Neural cell (in vitro differentiated cells): Measurements from ENCODE around the gene ELP5. TPM values are rescaled to one million over a fixed set of nuclear protein-coding genes. Genes with fewer than 3 reads are reported as not detected.

ENCODE experiments used
- H2AFZ ChIP-seq: fragments of 200-600, 300-800 bp; sonication (generic), shearing (Covaris generic); 2 replicates; pipeline ENCODE4 v1.6.0; 2014; ENCODE audit warnings: low read depth, mild to moderate bottlenecking, antibody characterized with exemption, low read length, moderate library complexity
- H3F3A ChIP-seq: fragments of 200-600 bp; shearing (Covaris generic); 2 replicates; pipeline ENCODE4 v1.6.1; 2016; ENCODE audit warnings: mild to moderate bottlenecking, moderate library complexity, mixed read lengths, antibody characterized with exemption, low read length; ENCODE audit not compliant: insufficient read depth, poor library complexity, severe bottlenecking
- H3K27ac ChIP-seq: fragments of 200-600, 300-800 bp; sonication (generic), shearing (Covaris generic); 2 replicates; pipeline ENCODE4 v1.5.1; 2014; ENCODE audit warnings: mild to moderate bottlenecking, low read length, moderate library complexity
- H3K27me3 ChIP-seq: fragments of 300-800, 200-600 bp; sonication (generic), shearing (Covaris generic); 2 replicates; pipeline ENCODE4 v1.6.0; 2014; ENCODE audit warnings: mild to moderate bottlenecking, low read depth, low read length, moderate library complexity; ENCODE audit not compliant: insufficient read depth
- H3K36me3 ChIP-seq: fragments of 300-800, 200-600 bp; sonication (generic), shearing (Covaris generic); 2 replicates; pipeline ENCODE4 v1.5.1; 2014; ENCODE audit warnings: mild to moderate bottlenecking, antibody characterized with exemption, low read length, moderate library complexity; ENCODE audit not compliant: insufficient read depth
- H3K4me2 ChIP-seq: fragments of 300-800, 200-600 bp; sonication (generic), shearing (Covaris generic); 2 replicates; pipeline ENCODE4 v1.6.0; 2014; ENCODE audit warnings: mild to moderate bottlenecking, low read length
- H3K4me3 ChIP-seq: fragments of 300-800, 200-600 bp; sonication (generic), shearing (Covaris generic); 2 replicates; pipeline ENCODE4 v1.5.1; 2014; ENCODE audit warnings: mild to moderate bottlenecking, low read length, moderate library complexity
- H3K79me2 ChIP-seq: fragments of 200-600 bp; shearing (Covaris generic); replicated peaks from 2 replicates; pipeline ENCODE4 v1.6.0; 2014; ENCODE audit warnings: mild to moderate bottlenecking, low read length, moderate library complexity; ENCODE audit not compliant: insufficient read depth
- H3K9ac ChIP-seq: fragments of 300-800, 200-600 bp; sonication (generic), shearing (Covaris generic); 2 replicates; pipeline ENCODE4 v1.6.1; 2016; ENCODE audit warnings: mild to moderate bottlenecking, low read length, mixed read lengths
- H3K9me2 ChIP-seq: fragments of 200-600 bp; shearing (Covaris generic); 2 replicates; pipeline ENCODE4 v1.6.1; 2016; ENCODE audit warnings: mild to moderate bottlenecking, low read length, mixed read lengths; ENCODE audit not compliant: insufficient read depth
- H3K9me3 ChIP-seq: fragments of 200-600, 300-800 bp; sonication (generic), shearing (Covaris generic); 2 replicates; pipeline ENCODE4 v1.6.1; 2016; ENCODE audit warnings: mild to moderate bottlenecking, mixed run types, low read length, moderate library complexity, mixed read lengths
- H4K20me1 ChIP-seq: fragments of 200-600 bp; shearing (Covaris generic); 2 replicates; pipeline ENCODE4 v1.6.1; 2016; ENCODE audit warnings: mild to moderate bottlenecking, mixed run types; ENCODE audit not compliant: insufficient read depth
- CTCF ChIP-seq: fragments of 450-650 bp; IDR thresholded peaks from 2 replicates; pipeline ENCODE4 v1.5.1; 2014; ENCODE audit warnings: antibody characterized with exemption, mild to moderate bottlenecking, moderate library complexity; ENCODE audit not compliant: poor library complexity, severe bottlenecking
- EP300 ChIP-seq: fragments of 450-650 bp; conservative IDR thresholded peaks from 2 replicates; pipeline ENCODE4 v1.6.1; 2014; ENCODE audit warnings: antibody characterized with exemption, mild to moderate bottlenecking, moderate library complexity; ENCODE audit not compliant: poor library complexity, severe bottlenecking
- EZH2 ChIP-seq: fragments of 200-600, 300-800 bp; shearing (Covaris generic), sonication (generic); IDR thresholded peaks from 2 replicates; pipeline ENCODE4 v1.6.1; 2014; ENCODE audit warnings: antibody characterized with exemption, low read length, borderline replicate concordance, mild to moderate bottlenecking; ENCODE audit not compliant: insufficient read depth, poor library complexity, severe bottlenecking
- MXI1 ChIP-seq: fragments of 450-650 bp; conservative IDR thresholded peaks from 2 replicates; pipeline ENCODE4 v1.6.1; 2014; ENCODE audit warnings: antibody characterized with exemption, mild to moderate bottlenecking; ENCODE audit not compliant: poor library complexity, severe bottlenecking
- POLR2AphosphoS5 ChIP-seq: IDR thresholded peaks from 2 replicates; pipeline ENCODE4 v1.6.1; 2012
- RAD21 ChIP-seq: fragments of 450-650 bp; conservative IDR thresholded peaks from 2 replicates; pipeline ENCODE4 v1.6.1; 2014; ENCODE audit warnings: antibody characterized with exemption, mild to moderate bottlenecking, moderate library complexity
- SMC3 ChIP-seq: fragments of 450-650 bp; conservative IDR thresholded peaks from 2 replicates; pipeline ENCODE4 v1.6.1; 2014; ENCODE audit warnings: antibody characterized with exemption, mild to moderate bottlenecking, moderate library complexity; ENCODE audit not compliant: poor library complexity
- TAF1 ChIP-seq: IDR thresholded peaks from 2 replicates; pipeline ENCODE4 v1.6.1; 2012; ENCODE audit warnings: low read depth
- polyA plus RNA-seq: library from polyadenylated mRNA; depleted of rRNA; stranded (reverse); fragments of >200 nt; gene quantifications from 2 replicates; pipeline ENCODE4 v1.2.3, GENCODE V29; 2014
- TF ChIP-seq, protein P1 (sequence below): IDR thresholded peaks from 2 replicates; pipeline ENCODE4 v1.6.1; 2012; ENCODE audit warnings: borderline replicate concordance

ELP5 gene
- polyA plus RNA-seq, 1 donor from 2014 or later = 82.7 TPM

DNA sequence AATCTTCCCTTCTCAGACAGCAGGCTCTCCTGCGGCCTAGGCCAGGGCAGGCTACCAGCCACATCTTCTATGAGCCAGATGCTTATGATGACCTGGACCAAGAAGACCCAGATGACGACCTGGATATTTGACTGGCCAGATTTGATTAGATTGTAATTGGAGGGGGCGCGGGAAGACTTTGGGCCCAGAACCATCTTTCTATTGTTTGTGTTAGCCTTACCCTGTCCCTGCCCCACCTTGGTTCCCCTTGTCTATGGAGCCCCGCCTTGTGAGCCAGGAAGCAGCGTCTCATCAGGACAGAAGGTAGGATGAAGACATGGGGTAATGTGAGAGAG is 7.5 kb downstream of the ELP5 start:
- no peak overlapping the region for H3K9ac ChIP-seq
- H3K9me2 ChIP-seq = no peaks in the 10 kb centered on the region
- no peak overlapping the region for H3K4me2 ChIP-seq
- H3K27ac ChIP-seq = no peak overlapping the region
- H2AFZ ChIP-seq = no peak overlapping the region
- peaks cover 4% of the 10 kb centered on the region for H3K36me3 ChIP-seq
- H4K20me1 ChIP-seq = no peaks in the 10 kb centered on the region
- H3K27me3 ChIP-seq = peaks cover 56% of the 10 kb centered on the region
- no peak overlapping the region for H3K4me3 ChIP-seq
- no peaks in the 10 kb centered on the region for H3K79me2 ChIP-seq
- H3K9me3 ChIP-seq = no peaks in the 10 kb centered on the region
- H3F3A ChIP-seq = no peaks in the 10 kb centered on the region
- TF ChIP-seq MXI1 = no peak
- no peak for TF ChIP-seq SMC3
- no peak for TF ChIP-seq EP300
- TF ChIP-seq, protein P1, sequence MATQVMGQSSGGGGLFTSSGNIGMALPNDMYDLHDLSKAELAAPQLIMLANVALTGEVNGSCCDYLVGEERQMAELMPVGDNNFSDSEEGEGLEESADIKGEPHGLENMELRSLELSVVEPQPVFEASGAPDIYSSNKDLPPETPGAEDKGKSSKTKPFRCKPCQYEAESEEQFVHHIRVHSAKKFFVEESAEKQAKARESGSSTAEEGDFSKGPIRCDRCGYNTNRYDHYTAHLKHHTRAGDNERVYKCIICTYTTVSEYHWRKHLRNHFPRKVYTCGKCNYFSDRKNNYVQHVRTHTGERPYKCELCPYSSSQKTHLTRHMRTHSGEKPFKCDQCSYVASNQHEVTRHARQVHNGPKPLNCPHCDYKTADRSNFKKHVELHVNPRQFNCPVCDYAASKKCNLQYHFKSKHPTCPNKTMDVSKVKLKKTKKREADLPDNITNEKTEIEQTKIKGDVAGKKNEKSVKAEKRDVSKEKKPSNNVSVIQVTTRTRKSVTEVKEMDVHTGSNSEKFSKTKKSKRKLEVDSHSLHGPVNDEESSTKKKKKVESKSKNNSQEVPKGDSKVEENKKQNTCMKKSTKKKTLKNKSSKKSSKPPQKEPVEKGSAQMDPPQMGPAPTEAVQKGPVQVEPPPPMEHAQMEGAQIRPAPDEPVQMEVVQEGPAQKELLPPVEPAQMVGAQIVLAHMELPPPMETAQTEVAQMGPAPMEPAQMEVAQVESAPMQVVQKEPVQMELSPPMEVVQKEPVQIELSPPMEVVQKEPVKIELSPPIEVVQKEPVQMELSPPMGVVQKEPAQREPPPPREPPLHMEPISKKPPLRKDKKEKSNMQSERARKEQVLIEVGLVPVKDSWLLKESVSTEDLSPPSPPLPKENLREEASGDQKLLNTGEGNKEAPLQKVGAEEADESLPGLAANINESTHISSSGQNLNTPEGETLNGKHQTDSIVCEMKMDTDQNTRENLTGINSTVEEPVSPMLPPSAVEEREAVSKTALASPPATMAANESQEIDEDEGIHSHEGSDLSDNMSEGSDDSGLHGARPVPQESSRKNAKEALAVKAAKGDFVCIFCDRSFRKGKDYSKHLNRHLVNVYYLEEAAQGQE = no peak
- no peak for TF ChIP-seq EZH2
- TF ChIP-seq CTCF = no peak
- no peak for TF ChIP-seq RAD21
- no peak for TF ChIP-seq POLR2AphosphoS5
- TF ChIP-seq TAF1 = no peak

- Histone ChIP-seq H3K9me2 (no peaks in the 10 kb centered on the region), H3K79me2 (no peaks in the 10 kb centered on the region), H3K9ac (no peak overlapping the region), H3K4me2 (no peak overlapping the region), H3F3A (no peaks in the 10 kb centered on the region), H3K27me3 (peaks cover 56% of the 10 kb centered on the region), H4K20me1 (no peaks in the 10 kb centered on the region), H3K27ac (no peak overlapping the region), H3K36me3 (peaks cover 4% of the 10 kb centered on the region), H2AFZ (no peak overlapping the region), H3K4me3 (no peak overlapping the region), H3K9me3 (no peaks in the 10 kb centered on the region)
- TF ChIP-seq EP300 (no peak), CTCF (no peak), TAF1 (no peak), EZH2 (no peak), POLR2AphosphoS5 (no peak), RAD21 (no peak), MXI1 (no peak), SMC3 (no peak)
- TF ChIP-seq, protein P1 = no peak
These were observed 8.1 kb downstream of the ELP5 start for GRCh38 chr17:7260151-7260550.
